Spleen (tissue), 7 donors: ENCODE measurements around the gene UGCG.

Source experiments
- CTCF ChIP-seq, 11 experiments: fragments of 200-600 bp in 7 of 11; fragments of 450-650 bp in 4 of 11; sonication (generic) in 4 of 11; IDR thresholded peaks in 8 of 11; conservative IDR thresholded peaks in 3 of 11; 1 replicate in 7 of 11; 2 replicates in 4 of 11; pipeline versions ENCODE4 v1.4.0 to v1.8.0; 2016 to 2021; ENCODE audit warnings: antibody characterized with exemption in 11 of 11, inconsistent platforms in 4 of 11, mild to moderate bottlenecking in 1 of 11
- POLR2A ChIP-seq, 3 donors: fragments of 450-650 bp; IDR thresholded peaks; one replicate each; pipeline ENCODE4 v1.5.1; 2017; ENCODE audit warnings: antibody characterized with exemption in 3 of 3, mild to moderate bottlenecking in 1 of 3
- POLR2AphosphoS5 ChIP-seq, 3 donors: sonication (generic); formaldehyde crosslinking; IDR thresholded peaks; one replicate each; pipeline ENCODE4 v1.5.1; 2017; ENCODE audit warnings: antibody characterized with exemption in 3 of 3
- donor health status: DM: no; HTN: no; CAD: no; lungs with moderate emphysema.
- donor health status: DM: no; HTN: no; CAD: no.
- donor health status: DM: no; HTN: no; CAD: no.

- TF ChIP-seq CTCF (IDR thresholded peaks at IDR 0.05 in 8 of 11, conservative IDR thresholded peaks at IDR 0.05 in 3 of 11) (no peak), POLR2A (IDR thresholded peaks at IDR 0.05) (no peak), POLR2AphosphoS5 (IDR thresholded peaks at IDR 0.05) (no peak)
Observed at GRCh38 chr9:111939322-111939721, 42.7 kb downstream of the UGCG start.
